ENCODE data around the gene TAS2R42.

Gene TAS2R42

GRCh38 chr12:11186837-11187236 lies at the start of gene TAS2R42:
TSS of gene TAS2R42 (minus strand) at chr12:11186937. CDS start at chr12:11186937, 0 bp downstream.
- no peak for DNase-seq
- intact Hi-C loops (cut with DNase I): no loop called here

- intact Hi-C loops (cut with DNase I): no loop called here
- DNase-seq: no peak
These were observed 46.8 kb upstream of the TAS2R42 start for GRCh38 chr12:11233532-11233931.

- intact Hi-C loops (cut with DNase I): no loop called here
- DNase-seq: peak in 30 of 42 donors; percentile 2 to 65 (median 26)
These were observed 41.7 kb upstream of the TAS2R42 start for GRCh38 chr12:11228296-11228879.

- intact Hi-C loops (cut with DNase I): no loop called here
- DNase-seq: no peak
These were observed 40.6 kb upstream of the TAS2R42 start for GRCh38 chr12:11227373-11227772.

GRCh38 chr12:11209113-11209512 lies 22.4 kb upstream of the TAS2R42 start:
- DNase-seq: no peak
- intact Hi-C loops (cut with DNase I): no loop called here

GRCh38 chr12:11204173-11204572 lies 17.4 kb upstream of the TAS2R42 start:
- no peak for DNase-seq
- intact Hi-C loops (cut with DNase I): no loop called here

- no peak for DNase-seq
- intact Hi-C loops (cut with DNase I): no loop called here
These were observed 16.1 kb upstream of the TAS2R42 start for GRCh38 chr12:11202811-11203210.

GRCh38 chr12:11183011-11183410 lies 3.7 kb downstream of the TAS2R42 start:
- no peak for DNase-seq
- intact Hi-C loops (cut with DNase I): no loop called here

GRCh38 chr12:11182529-11182928 lies 4.2 kb downstream of the TAS2R42 start:
- no peak for DNase-seq
- intact Hi-C loops (cut with DNase I): no loop called here

- intact Hi-C loops (cut with DNase I): no loop called here
- no peak for DNase-seq
These were observed 8.5 kb downstream of the TAS2R42 start for GRCh38 chr12:11178250-11178649.

GRCh38 chr12:11174022-11174421 lies 12.7 kb downstream of the TAS2R42 start:
- DNase-seq: no peak
- intact Hi-C loops (cut with DNase I): no loop called here

- peak in 2 of 42 donors; percentile 2 to 7 for DNase-seq
- intact Hi-C loops (cut with DNase I): no loop called here
These were observed 14.6 kb downstream of the TAS2R42 start for GRCh38 chr12:11171969-11172675.

GRCh38 chr12:11171145-11171968 lies 15.4 kb downstream of the TAS2R42 start, which contains the start of gene SMIM10L1:
TSS of gene SMIM10L1 (plus strand) at chr12:11171194. CDS start at chr12:11171357, 163 bp downstream.
- intact Hi-C loops (cut with DNase I): no loop called here

GRCh38 chr12:11170810-11171144 lies 16.0 kb downstream of the TAS2R42 start:
- intact Hi-C loops (cut with DNase I): no loop called here
- DNase-seq: no peak

More at GRCh38 chr12:11171145-11171968, 15.4 kb downstream of the TAS2R42 start, which contains the start of gene SMIM10L1:
- peak; percentile 80 to 97 (median 91) for DNase-seq

GRCh38 chr12:11166300-11166699 lies 20.4 kb downstream of the TAS2R42 start:
- no peak for DNase-seq
- intact Hi-C loops (cut with DNase I): no loop called here

GRCh38 chr12:11164384-11164783 lies 22.4 kb downstream of the TAS2R42 start:
- intact Hi-C loops (cut with DNase I): no loop called here

GRCh38 chr12:11162502-11162901 lies 24.2 kb downstream of the TAS2R42 start:
- DNase-seq: no peak
- intact Hi-C loops (cut with DNase I): no loop called here

More at GRCh38 chr12:11164384-11164783, 22.4 kb downstream of the TAS2R42 start:
- no peak for DNase-seq

GRCh38 chr12:11158885-11159444 lies 27.8 kb downstream of the TAS2R42 start:
- DNase-seq: no peak
- intact Hi-C loops (cut with DNase I): no loop called here

GRCh38 chr12:11154400-11154925 lies 32.3 kb downstream of the TAS2R42 start:
- DNase-seq: no peak
- intact Hi-C loops (cut with DNase I): no loop called here
